ENCODE measurements around the gene SIVA1.

- TF ChIP-seq CTCF (IDR thresholded peaks at IDR 0.05; ENCODE audit: control extremely low read depth in 1 of 3, insufficient read depth in 1 of 3, low read depth in 1 of 3, low read length in 3 of 3) (no peak), ASH2L (IDR thresholded peaks at IDR 0.05; ENCODE audit: low read length) (no peak), POLR2A (IDR thresholded peaks at IDR 0.05; ENCODE audit: control extremely low read depth in 1 of 2, low read depth in 2 of 2, low read length in 2 of 2) (no peak), TEAD4 (IDR thresholded peaks at IDR 0.05; ENCODE audit: low read depth, low read length) (no peak), POLR2AphosphoS5 (IDR thresholded peaks at IDR 0.05; ENCODE audit: low read depth, low read length) (no peak), GTF2F1 (IDR thresholded peaks at IDR 0.05; ENCODE audit: borderline replicate concordance, low read depth, low read length) (no peak), EP300 (IDR thresholded peaks at IDR 0.05; ENCODE audit: borderline replicate concordance in 1 of 2, low read depth in 2 of 2, low read length in 2 of 2) (no peak)
Measured at GRCh38 chr14:104745431-104745830, 7.5 kb upstream of the SIVA1 start.
